ENCODE results near the gene API5. TPM values are rescaled to one million over a fixed set of nuclear protein-coding genes. Genes with fewer than 3 reads are reported as not detected.

API5 gene
- total RNA-seq, 2 donors from 2014 or later, result 67.6 to 97.2 TPM

DNA sequence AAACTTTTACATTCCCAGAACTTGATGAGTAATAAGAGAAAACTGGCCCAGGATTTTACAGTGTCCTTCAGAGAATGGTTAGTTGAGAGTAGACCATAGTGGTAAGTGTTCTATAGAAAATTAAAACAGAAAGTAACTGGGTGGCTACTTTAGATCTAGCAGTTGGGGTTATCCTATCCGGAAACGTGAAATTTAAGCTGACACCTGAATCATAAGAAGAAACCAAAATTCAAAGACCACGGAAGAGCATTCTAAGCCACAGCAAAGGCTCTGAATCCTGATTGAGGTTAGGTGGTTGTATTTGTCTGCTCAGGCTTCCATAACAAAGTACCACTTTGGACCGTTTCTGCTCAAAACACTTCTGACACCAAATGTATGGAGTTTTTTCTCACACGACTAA is 80.9 kb downstream of the API5 start:
- Histone ChIP-seq H3K27me3 (replicated peaks; ENCODE audit: insufficient read depth) (no peaks in the 10 kb centered on the region), H3K4me1 (replicated peaks) (no peaks in the 10 kb centered on the region), H3K4me3 (no peak overlapping the region), H3K27ac (no peak overlapping the region), H3K9me3 (no peaks in the 10 kb centered on the region), H3K36me3 (no peaks in the 10 kb centered on the region)
- intact Hi-C loops (cut with DNase I), result no loop called here
- TF ChIP-seq POLR2AphosphoS5 (IDR thresholded peaks at IDR 0.05) (no peak), POLR2A (IDR thresholded peaks at IDR 0.05) (no peak)
- TF ChIP-seq, protein P1, sequence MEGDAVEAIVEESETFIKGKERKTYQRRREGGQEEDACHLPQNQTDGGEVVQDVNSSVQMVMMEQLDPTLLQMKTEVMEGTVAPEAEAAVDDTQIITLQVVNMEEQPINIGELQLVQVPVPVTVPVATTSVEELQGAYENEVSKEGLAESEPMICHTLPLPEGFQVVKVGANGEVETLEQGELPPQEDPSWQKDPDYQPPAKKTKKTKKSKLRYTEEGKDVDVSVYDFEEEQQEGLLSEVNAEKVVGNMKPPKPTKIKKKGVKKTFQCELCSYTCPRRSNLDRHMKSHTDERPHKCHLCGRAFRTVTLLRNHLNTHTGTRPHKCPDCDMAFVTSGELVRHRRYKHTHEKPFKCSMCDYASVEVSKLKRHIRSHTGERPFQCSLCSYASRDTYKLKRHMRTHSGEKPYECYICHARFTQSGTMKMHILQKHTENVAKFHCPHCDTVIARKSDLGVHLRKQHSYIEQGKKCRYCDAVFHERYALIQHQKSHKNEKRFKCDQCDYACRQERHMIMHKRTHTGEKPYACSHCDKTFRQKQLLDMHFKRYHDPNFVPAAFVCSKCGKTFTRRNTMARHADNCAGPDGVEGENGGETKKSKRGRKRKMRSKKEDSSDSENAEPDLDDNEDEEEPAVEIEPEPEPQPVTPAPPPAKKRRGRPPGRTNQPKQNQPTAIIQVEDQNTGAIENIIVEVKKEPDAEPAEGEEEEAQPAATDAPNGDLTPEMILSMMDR (IDR thresholded peaks at IDR 0.05), result no peak
- no peak for DNase-seq (ENCODE audit: low spot score)
- 96% methylated on average over 5 of the region's 5 CpGs for WGBS

DNA sequence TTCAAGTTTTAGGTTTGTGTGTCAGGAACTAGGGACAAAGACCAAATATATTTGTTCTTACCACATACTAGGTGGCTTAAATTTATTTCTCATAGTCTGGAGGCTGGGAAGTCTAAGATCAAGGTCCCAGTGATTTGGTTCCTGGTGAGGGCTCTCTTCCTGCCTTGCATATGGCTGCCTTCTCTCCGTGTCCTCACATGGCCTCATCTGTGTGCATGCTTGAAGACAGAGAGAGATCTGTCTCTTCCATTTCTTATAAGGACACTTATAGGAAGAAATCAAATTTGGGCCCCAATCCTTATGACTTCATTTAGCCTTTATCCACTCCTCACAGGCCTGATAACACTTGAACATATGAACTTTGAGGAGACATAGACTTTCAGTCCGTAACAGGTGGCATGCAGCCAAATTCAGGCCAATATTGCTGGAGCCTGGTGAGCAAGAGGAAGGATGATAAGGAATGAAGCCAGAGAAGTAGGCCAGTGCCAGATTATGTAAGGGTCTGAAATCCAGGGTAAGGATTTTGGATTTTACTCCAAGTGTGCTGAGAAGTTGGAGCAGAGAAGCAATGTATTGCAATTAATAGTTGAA is 82.1 kb downstream of the API5 start:
- TF ChIP-seq, protein P1 (IDR thresholded peaks at IDR 0.05), result no peak
- TF ChIP-seq POLR2A (IDR thresholded peaks at IDR 0.05), result no peak
- TF ChIP-seq POLR2AphosphoS5 (IDR thresholded peaks at IDR 0.05), result no peak
- intact Hi-C loops (cut with DNase I), result no loop called here
- no peak for DNase-seq (ENCODE audit: low spot score)
- H3K27me3 ChIP-seq (replicated peaks; ENCODE audit: insufficient read depth), result no peaks in the 10 kb centered on the region
- no peaks in the 10 kb centered on the region for H3K36me3 ChIP-seq
- WGBS, result 98% methylated on average over 2 of the region's 2 CpGs
- H3K4me3 ChIP-seq, result no peak overlapping the region
- H3K9me3 ChIP-seq, result no peaks in the 10 kb centered on the region
- H3K27ac ChIP-seq, result no peak overlapping the region
- H3K4me1 ChIP-seq (replicated peaks), result no peaks in the 10 kb centered on the region

Small RNAs within 50 kb of the gene (small RNA-seq; reads per million reads assigned to genes)
- gene RF00019, result 0 reads per million in 2 donors

Other genes starting within 250 kb of the API5 start
- gene TTC17, start 46.9 kb downstream of the API5 start, total RNA-seq, result 10 to 100 TPM; 71.4 to 87.3 TPM